Natural killer cell (primary cell): Measurements from ENCODE around the gene QRFP. TPM values are rescaled to one million over a fixed set of nuclear protein-coding genes. Genes with fewer than 3 reads are reported as not detected.

Experiments
- ATAC-seq, 3 donors: fragments of 150-1000 bp in 2 of 3; fragments of 200-7000 bp in 1 of 3; cut with Tn5 transposase; 1 replicate in 1 of 3; 2 replicates in 2 of 3; pipeline ENCODE4 v1.10.0; 2021; ENCODE audit warnings: mild to moderate bottlenecking in 2 of 3, moderate library complexity in 2 of 3
- DNase-seq, 2 donors: peaks; one replicate each; pipeline versions ENCODE4 v3.0.0 to v3.0.0-alpha.2; 2013 to 2021; ENCODE audit warnings: mixed read lengths in 1 of 2
- H3K27ac ChIP-seq: one replicate; pipeline ENCODE4 v1.5.1; 2013; ENCODE audit warnings: mild to moderate bottlenecking, low read length
- H3K27me3 ChIP-seq: one replicate; pipeline ENCODE4 v1.6.1; 2013; ENCODE audit warnings: low read length; ENCODE audit not compliant: control insufficient read depth, insufficient read depth
- H3K36me3 ChIP-seq: one replicate; pipeline ENCODE4 v1.6.1; 2013; ENCODE audit warnings: low read length; ENCODE audit not compliant: control insufficient read depth, insufficient read depth
- H3K4me1 ChIP-seq: one replicate; pipeline ENCODE4 v1.6.1; 2013; ENCODE audit warnings: low read length; ENCODE audit not compliant: control insufficient read depth, insufficient read depth
- H3K4me3 ChIP-seq: one replicate; pipeline ENCODE4 v1.5.1; 2013; ENCODE audit warnings: low read length
- H3K9me3 ChIP-seq: one replicate; pipeline ENCODE4 v1.6.1; 2013; ENCODE audit warnings: low read length; ENCODE audit not compliant: control insufficient read depth, insufficient read depth
- H3K27ac Mint-ChIP-seq, 2 donors: one replicate each; pipeline ENCODE4 v1.8.0; 2022; ENCODE audit warnings: mild to moderate bottlenecking in 2 of 2, mixed read lengths in 2 of 2, moderate library complexity in 1 of 2
- H3K27me3 Mint-ChIP-seq, 2 donors: one replicate each; pipeline ENCODE4 v1.8.0; 2022; ENCODE audit warnings: low read depth in 2 of 2, mixed read lengths in 2 of 2
- H3K36me3 Mint-ChIP-seq: one replicate; pipeline ENCODE4 v1.8.0; 2022; ENCODE audit warnings: mixed read lengths
- H3K4me1 Mint-ChIP-seq, 2 donors: one replicate each; pipeline ENCODE4 v1.8.0; 2022; ENCODE audit warnings: mixed read lengths in 2 of 2
- H3K4me3 Mint-ChIP-seq: one replicate; pipeline ENCODE4 v1.8.0; 2022; ENCODE audit warnings: mild to moderate bottlenecking, moderate library complexity, mixed read lengths
- H3K9me3 Mint-ChIP-seq, 2 donors: one replicate each; pipeline ENCODE4 v1.8.0; 2022; ENCODE audit warnings: mixed read lengths in 2 of 2
- CTCF ChIP-seq: fragments of 200-600 bp; IDR thresholded peaks from one replicate; pipeline ENCODE4 v1.8.0; 2022; ENCODE audit warnings: antibody characterized with exemption
- WGBS: methylation state at CpG from one replicate; pipeline ENCODE4 v1.1.7; 2013; ENCODE audit warnings: missing lambda C conversion rate; ENCODE audit not compliant: insufficient coverage; 5-methylcytosine and 5-hydroxymethylcytosine counted together
- intact Hi-C: fragments of 100-400 bp; cut with micrococcal nuclease; formaldehyde crosslinking; loops from one replicate; pipeline ENCODE4 v1.14.2; 2022
- total RNA-seq, 4 donors: library from RNA; stranded (reverse); fragments of 120-200 nt in 1 of 4; gene quantifications; one replicate each; pipeline versions ENCODE4 v1.2.3 to v1.2.4, GENCODE V29; 2013 to 2022

QRFP gene
- total RNA-seq, 3 donors from 2014 or later (not counting 1 experiment from before 2014, with no cell fraction given) = not detected

GRCh38 chr9:130845901-130846481, 50.6 kb downstream of the QRFP start:
- Mint-ChIP-seq H3K4me1 (peaks cover 29 to 43% of the 10 kb centered on the region in 2 donors), H3K9me3 (no peaks in the 10 kb centered on the region), H3K27me3 (no peaks in the 10 kb centered on the region), H3K4me3 (no peak overlapping the region), H3K36me3 (no peaks in the 10 kb centered on the region), H3K27ac (no peak overlapping the region)
- intact Hi-C loops = no loop called here
- TF ChIP-seq CTCF = no peak
- no peak for ATAC-seq
- DNase-seq = no peak
- Histone ChIP-seq H3K36me3 (no peaks in the 10 kb centered on the region), H3K4me3 (no peak overlapping the region), H3K9me3 (no peaks in the 10 kb centered on the region), H3K27me3 (no peaks in the 10 kb centered on the region), H3K4me1 (no peaks in the 10 kb centered on the region), H3K27ac (no peak overlapping the region)
- WGBS = 91% methylated on average over 7 of the region's 7 CpGs

- DNase-seq (no peak), ATAC-seq (no peak)
- no peak overlapping the region for H3K27ac Mint-ChIP-seq
- no peaks in the 10 kb centered on the region for H3K9me3 Mint-ChIP-seq
- Histone ChIP-seq H3K9me3 (no peaks in the 10 kb centered on the region), H3K36me3 (no peaks in the 10 kb centered on the region), H3K4me3 (no peak overlapping the region), H3K4me1 (no peaks in the 10 kb centered on the region), H3K27ac (no peak overlapping the region), H3K27me3 (no peaks in the 10 kb centered on the region)
- peaks cover 29 to 45% of the 10 kb centered on the region in 2 donors for H3K4me1 Mint-ChIP-seq
- no peak for TF ChIP-seq CTCF
- no peak overlapping the region for H3K4me3 Mint-ChIP-seq
- intact Hi-C loops = no loop called here
- H3K36me3 Mint-ChIP-seq = no peaks in the 10 kb centered on the region
- 93% methylated on average over 10 of the region's 10 CpGs for WGBS
- no peaks in the 10 kb centered on the region for H3K27me3 Mint-ChIP-seq
These were observed 51.4 kb downstream of the QRFP start for GRCh38 chr9:130845254-130845653.

GRCh38 chr9:130844044-130844451, 52.6 kb downstream of the QRFP start:
- Histone ChIP-seq H3K4me3 (no peak overlapping the region), H3K9me3 (no peaks in the 10 kb centered on the region), H3K27me3 (no peaks in the 10 kb centered on the region), H3K27ac (no peak overlapping the region), H3K36me3 (no peaks in the 10 kb centered on the region), H3K4me1 (no peaks in the 10 kb centered on the region)
- H3K4me1 Mint-ChIP-seq = peaks cover 30 to 46% of the 10 kb centered on the region in 2 donors
- no peaks in the 10 kb centered on the region for H3K9me3 Mint-ChIP-seq
- DNase-seq (no peak), ATAC-seq (peak in 1 of 3 donors; percentile 20)
- WGBS = 92% methylated on average over 4 of the region's 4 CpGs
- intact Hi-C loops = no loop called here
- no peak overlapping the region for H3K4me3 Mint-ChIP-seq
- no peaks in the 10 kb centered on the region for H3K27me3 Mint-ChIP-seq
- H3K36me3 Mint-ChIP-seq = no peaks in the 10 kb centered on the region
- H3K27ac Mint-ChIP-seq = no peak overlapping the region
- TF ChIP-seq CTCF = no peak
